Liver (tissue), 9 donors: ENCODE results near the gene USP17L29. TPM values are rescaled to one million over a fixed set of nuclear protein-coding genes. Genes with fewer than 3 reads are reported as not detected.
"Not testable (repeated sequence)": the region's sequence is repeated elsewhere in the genome, so short reads cannot be mapped to it uniquely, and the experiment has no call there.

Experiments used
- DNase-seq: peaks from one replicate; pipeline ENCODE4 v3.0.0-alpha.2; 2017; ENCODE audit warnings: low spot score
- H3K27ac ChIP-seq, 2 donors: one replicate each; pipeline ENCODE4 v1.7.0; 2013; ENCODE audit warnings: inconsistent platforms in 2 of 2, low read length in 2 of 2, control low read depth in 1 of 2, low read depth in 1 of 2, mild to moderate bottlenecking in 1 of 2
- H3K27me3 ChIP-seq, 4 donors: one replicate each; pipeline versions ENCODE4 v1.6.1 to v1.7.0; 2013; ENCODE audit warnings: low read length in 3 of 4, inconsistent platforms in 1 of 4, mild to moderate bottlenecking in 1 of 4, moderate library complexity in 1 of 4; ENCODE audit not compliant: control insufficient read depth in 4 of 4, insufficient read depth in 4 of 4
- H3K36me3 ChIP-seq, 4 donors: one replicate each; pipeline versions ENCODE4 v1.6.1 to v1.7.0; 2013; ENCODE audit warnings: low read length in 3 of 4, mild to moderate bottlenecking in 3 of 4, low read depth in 1 of 4, moderate library complexity in 1 of 4; ENCODE audit not compliant: control insufficient read depth in 4 of 4, insufficient read depth in 3 of 4
- H3K4me1 ChIP-seq, 4 donors: one replicate each; pipeline versions ENCODE4 v1.6.1 to v1.7.0; 2013; ENCODE audit warnings: low read length in 3 of 4, mild to moderate bottlenecking in 3 of 4, moderate library complexity in 1 of 4; ENCODE audit not compliant: control insufficient read depth in 4 of 4, insufficient read depth in 4 of 4
- H3K4me3 ChIP-seq, 3 donors: one replicate each; pipeline versions ENCODE4 v1.6.1 to v1.7.0; 2013; ENCODE audit warnings: low read length in 3 of 3, control low read depth in 1 of 3, low read depth in 1 of 3, mild to moderate bottlenecking in 1 of 3
- H3K9ac ChIP-seq, 2 donors: one replicate each; pipeline ENCODE4 v1.7.0; 2013; ENCODE audit warnings: low read length in 2 of 2, mild to moderate bottlenecking in 2 of 2, moderate library complexity in 2 of 2, control low read depth in 1 of 2, low read depth in 1 of 2
- H3K9me3 ChIP-seq, 4 donors: one replicate each; pipeline versions ENCODE4 v1.6.1 to v1.7.0; 2013; ENCODE audit warnings: low read length in 3 of 4; ENCODE audit not compliant: control insufficient read depth in 4 of 4
- WGBS: extraction: QIAGEN DNeasy Blood & Tissue Kit; methylation state at CpG from one replicate; pipeline ENCODE4 v1.1.7; 2013; 5-methylcytosine and 5-hydroxymethylcytosine counted together
- polyA plus RNA-seq, 2 donors: library from polyadenylated mRNA; stranded (reverse) in 1 of 2; unstranded in 1 of 2; fragments of 200-250 nt in 1 of 2; fragments of >200 nt in 1 of 2; fragmentation: Nextera tagmentation in 1 of 2; extraction: Ambion mirVana in 1 of 2; gene quantifications; one replicate each; pipeline versions ENCODE4 v1.2.1 to v1.2.3, GENCODE V29; 2013 to 2015
- total RNA-seq, 2 donors: library from RNA; depleted of rRNA; stranded (reverse); fragments of >200 nt; gene quantifications; one replicate each; pipeline ENCODE4 v1.2.3, GENCODE V29; 2014
- donor health status: healthy.
- donor health status: healthy.
- donor health status: healthy.
- donor health status: healthy.
- donor health status: healthy.

Gene USP17L29, protein sequence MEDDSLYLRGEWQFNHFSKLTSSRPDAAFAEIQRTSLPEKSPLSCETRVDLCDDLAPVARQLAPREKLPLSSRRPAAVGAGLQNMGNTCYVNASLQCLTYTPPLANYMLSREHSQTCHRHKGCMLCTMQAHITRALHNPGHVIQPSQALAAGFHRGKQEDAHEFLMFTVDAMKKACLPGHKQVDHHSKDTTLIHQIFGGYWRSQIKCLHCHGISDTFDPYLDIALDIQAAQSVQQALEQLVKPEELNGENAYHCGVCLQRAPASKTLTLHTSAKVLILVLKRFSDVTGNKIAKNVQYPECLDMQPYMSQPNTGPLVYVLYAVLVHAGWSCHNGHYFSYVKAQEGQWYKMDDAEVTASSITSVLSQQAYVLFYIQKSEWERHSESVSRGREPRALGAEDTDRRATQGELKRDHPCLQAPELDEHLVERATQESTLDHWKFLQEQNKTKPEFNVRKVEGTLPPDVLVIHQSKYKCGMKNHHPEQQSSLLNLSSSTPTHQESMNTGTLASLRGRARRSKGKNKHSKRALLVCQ
- total RNA-seq: not detected
- polyA plus RNA-seq: not detected

DNA sequence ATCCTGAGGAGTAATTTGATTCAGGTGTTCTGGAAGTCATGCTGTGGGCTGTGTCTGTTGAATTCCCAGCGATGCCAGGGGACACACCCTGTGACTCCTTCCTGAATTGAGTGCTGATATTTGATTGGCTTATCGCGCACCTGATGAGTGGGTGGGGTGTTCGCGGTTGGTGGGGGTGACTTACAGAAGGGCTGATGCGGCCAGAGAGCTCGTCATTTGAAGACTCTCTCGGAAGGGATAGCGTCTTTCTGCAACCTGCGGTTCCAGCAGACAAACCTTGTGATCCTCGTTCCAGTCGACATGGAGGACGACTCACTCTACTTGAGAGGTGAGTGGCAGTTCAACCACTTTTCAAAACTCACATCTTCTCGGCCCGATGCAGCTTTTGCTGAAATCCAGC is at the start of gene USP17L29:
Gene USP17L29, plus strand, starts transcription at position 301 of the 400 bp plus-strand sequence. Its CDS starts 0 bp downstream, at position 301.
- WGBS: no CpG with 5 or more reads among the region's 15 CpGs
- H3K27me3 ChIP-seq, H3K27ac ChIP-seq, DNase-seq, H3K9me3 ChIP-seq, H3K9ac ChIP-seq, H3K36me3 ChIP-seq, H3K4me1 ChIP-seq, H3K4me3 ChIP-seq: not testable (repeated sequence)

DNA sequence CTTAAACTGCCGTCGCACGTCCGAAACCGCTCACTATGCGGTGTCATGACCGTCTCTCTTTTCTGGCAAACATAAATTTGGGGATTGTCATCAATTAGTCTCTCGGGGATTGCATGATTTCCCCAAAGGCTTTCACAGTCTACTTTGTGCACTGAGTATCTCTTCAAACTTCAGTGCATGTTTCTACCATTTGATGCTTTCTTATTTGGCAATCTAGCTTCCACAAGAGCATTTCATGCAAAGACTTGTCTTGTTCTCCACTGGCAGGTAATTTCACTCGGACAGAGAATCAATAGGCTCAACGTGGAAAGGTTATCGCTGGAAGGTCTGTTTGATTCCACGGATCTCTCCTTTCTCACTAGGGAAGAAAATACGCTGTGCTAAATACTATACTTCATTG is 29.2 kb upstream of the USP17L29 start:
- 76% methylated on average over 1 of the region's 13 CpGs for WGBS
- not testable (repeated sequence) for H3K27ac ChIP-seq, DNase-seq, H3K9ac ChIP-seq, H3K4me1 ChIP-seq, H3K9me3 ChIP-seq, H3K27me3 ChIP-seq, H3K36me3 ChIP-seq, H3K4me3 ChIP-seq

DNA sequence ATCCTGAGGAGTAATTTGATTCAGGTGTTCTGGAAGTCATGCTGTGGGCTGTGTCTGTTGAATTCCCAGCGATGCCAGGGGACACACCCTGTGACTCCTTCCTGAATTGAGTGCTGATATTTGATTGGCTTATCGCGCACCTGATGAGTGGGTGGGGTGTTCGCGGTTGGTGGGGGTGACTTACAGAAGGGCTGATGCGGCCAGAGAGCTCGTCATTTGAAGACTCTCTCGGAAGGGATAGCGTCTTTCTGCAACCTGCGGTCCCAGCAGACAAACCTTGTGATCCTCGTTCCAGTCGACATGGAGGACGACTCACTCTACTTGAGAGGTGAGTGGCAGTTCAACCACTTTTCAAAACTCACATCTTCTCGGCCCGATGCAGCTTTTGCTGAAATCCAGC is 28.6 kb upstream of the USP17L29 start, which contains the start of gene USP17L24:
Gene USP17L24, plus strand, starts transcription at position 301 of the 400 bp plus-strand sequence. Its CDS starts 0 bp downstream, at position 301.
- no CpG with 5 or more reads among the region's 15 CpGs for WGBS

DNA sequence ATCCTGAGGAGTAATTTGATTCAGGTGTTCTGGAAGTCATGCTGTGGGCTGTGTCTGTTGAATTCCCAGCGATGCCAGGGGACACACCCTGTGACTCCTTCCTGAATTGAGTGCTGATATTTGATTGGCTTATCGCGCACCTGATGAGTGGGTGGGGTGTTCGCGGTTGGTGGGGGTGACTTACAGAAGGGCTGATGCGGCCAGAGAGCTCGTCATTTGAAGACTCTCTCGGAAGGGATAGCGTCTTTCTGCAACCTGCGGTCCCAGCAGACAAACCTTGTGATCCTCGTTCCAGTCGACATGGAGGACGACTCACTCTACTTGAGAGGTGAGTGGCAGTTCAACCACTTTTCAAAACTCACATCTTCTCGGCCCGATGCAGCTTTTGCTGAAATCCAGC is 23.8 kb upstream of the USP17L29 start, which contains the start of gene USP17L25:
Gene USP17L25, plus strand, starts transcription at position 301 of the 400 bp plus-strand sequence. Its CDS starts 0 bp downstream, at position 301.
- H3K9ac ChIP-seq, H3K4me3 ChIP-seq, H3K9me3 ChIP-seq, DNase-seq, H3K27me3 ChIP-seq, H3K27ac ChIP-seq, H3K4me1 ChIP-seq, H3K36me3 ChIP-seq: not testable (repeated sequence)
- no CpG with 5 or more reads among the region's 15 CpGs for WGBS

More for the DNA sequence above, 28.6 kb upstream of the USP17L29 start, which contains the start of gene USP17L24:
- H3K4me3 ChIP-seq, DNase-seq, H3K27me3 ChIP-seq, H3K27ac ChIP-seq, H3K9me3 ChIP-seq, H3K9ac ChIP-seq, H3K36me3 ChIP-seq, H3K4me1 ChIP-seq: not testable (repeated sequence)

DNA sequence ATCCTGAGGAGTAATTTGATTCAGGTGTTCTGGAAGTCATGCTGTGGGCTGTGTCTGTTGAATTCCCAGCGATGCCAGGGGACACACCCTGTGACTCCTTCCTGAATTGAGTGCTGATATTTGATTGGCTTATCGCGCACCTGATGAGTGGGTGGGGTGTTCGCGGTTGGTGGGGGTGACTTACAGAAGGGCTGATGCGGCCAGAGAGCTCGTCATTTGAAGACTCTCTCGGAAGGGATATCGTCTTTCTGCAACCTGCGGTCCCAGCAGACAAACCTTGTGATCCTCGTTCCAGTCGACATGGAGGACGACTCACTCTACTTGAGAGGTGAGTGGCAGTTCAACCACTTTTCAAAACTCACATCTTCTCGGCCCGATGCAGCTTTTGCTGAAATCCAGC is 19.1 kb upstream of the USP17L29 start, which contains the start of gene USP17L26:
Gene USP17L26, plus strand, starts transcription at position 301 of the 400 bp plus-strand sequence. Its CDS starts 0 bp downstream, at position 301.
- not testable (repeated sequence) for H3K27ac ChIP-seq, H3K4me1 ChIP-seq, H3K27me3 ChIP-seq, DNase-seq, H3K4me3 ChIP-seq, H3K9me3 ChIP-seq, H3K9ac ChIP-seq, H3K36me3 ChIP-seq
- whole genome bisulfite sequencing: no CpG with 5 or more reads among the region's 15 CpGs

DNA sequence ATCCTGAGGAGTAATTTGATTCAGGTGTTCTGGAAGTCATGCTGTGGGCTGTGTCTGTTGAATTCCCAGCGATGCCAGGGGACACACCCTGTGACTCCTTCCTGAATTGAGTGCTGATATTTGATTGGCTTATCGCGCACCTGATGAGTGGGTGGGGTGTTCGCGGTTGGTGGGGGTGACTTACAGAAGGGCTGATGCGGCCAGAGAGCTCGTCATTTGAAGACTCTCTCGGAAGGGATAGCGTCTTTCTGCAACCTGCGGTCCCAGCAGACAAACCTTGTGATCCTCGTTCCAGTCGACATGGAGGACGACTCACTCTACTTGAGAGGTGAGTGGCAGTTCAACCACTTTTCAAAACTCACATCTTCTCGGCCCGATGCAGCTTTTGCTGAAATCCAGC is 14.3 kb upstream of the USP17L29 start, which contains the start of gene USP17L5:
Gene USP17L5, plus strand, starts transcription at position 301 of the 400 bp plus-strand sequence. Its CDS starts 0 bp downstream, at position 301.
- H3K9ac ChIP-seq, H3K27ac ChIP-seq, H3K27me3 ChIP-seq, H3K36me3 ChIP-seq, H3K4me3 ChIP-seq, H3K9me3 ChIP-seq, DNase-seq, H3K4me1 ChIP-seq: not testable (repeated sequence)
- WGBS: no CpG with 5 or more reads among the region's 15 CpGs

DNA sequence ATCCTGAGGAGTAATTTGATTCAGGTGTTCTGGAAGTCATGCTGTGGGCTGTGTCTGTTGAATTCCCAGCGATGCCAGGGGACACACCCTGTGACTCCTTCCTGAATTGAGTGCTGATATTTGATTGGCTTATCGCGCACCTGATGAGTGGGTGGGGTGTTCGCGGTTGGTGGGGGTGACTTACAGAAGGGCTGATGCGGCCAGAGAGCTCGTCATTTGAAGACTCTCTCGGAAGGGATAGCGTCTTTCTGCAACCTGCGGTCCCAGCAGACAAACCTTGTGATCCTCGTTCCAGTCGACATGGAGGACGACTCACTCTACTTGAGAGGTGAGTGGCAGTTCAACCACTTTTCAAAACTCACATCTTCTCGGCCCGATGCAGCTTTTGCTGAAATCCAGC is 9.6 kb upstream of the USP17L29 start, which contains the start of gene USP17L27:
Gene USP17L27, plus strand, starts transcription at position 301 of the 400 bp plus-strand sequence. Its CDS starts 0 bp downstream, at position 301.
- WGBS: no CpG with 5 or more reads among the region's 15 CpGs
- not testable (repeated sequence) for H3K36me3 ChIP-seq, DNase-seq, H3K4me1 ChIP-seq, H3K27ac ChIP-seq, H3K9ac ChIP-seq, H3K27me3 ChIP-seq, H3K9me3 ChIP-seq, H3K4me3 ChIP-seq

DNA sequence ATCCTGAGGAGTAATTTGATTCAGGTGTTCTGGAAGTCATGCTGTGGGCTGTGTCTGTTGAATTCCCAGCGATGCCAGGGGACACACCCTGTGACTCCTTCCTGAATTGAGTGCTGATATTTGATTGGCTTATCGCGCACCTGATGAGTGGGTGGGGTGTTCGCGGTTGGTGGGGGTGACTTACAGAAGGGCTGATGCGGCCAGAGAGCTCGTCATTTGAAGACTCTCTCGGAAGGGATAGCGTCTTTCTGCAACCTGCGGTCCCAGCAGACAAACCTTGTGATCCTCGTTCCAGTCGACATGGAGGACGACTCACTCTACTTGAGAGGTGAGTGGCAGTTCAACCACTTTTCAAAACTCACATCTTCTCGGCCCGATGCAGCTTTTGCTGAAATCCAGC is 4.8 kb upstream of the USP17L29 start, which contains the start of gene USP17L28:
Gene USP17L28, plus strand, starts transcription at position 301 of the 400 bp plus-strand sequence. Its CDS starts 0 bp downstream, at position 301.
- H3K4me3 ChIP-seq, H3K36me3 ChIP-seq, H3K27ac ChIP-seq, H3K27me3 ChIP-seq, H3K9ac ChIP-seq, H3K4me1 ChIP-seq, H3K9me3 ChIP-seq, DNase-seq: not testable (repeated sequence)
- WGBS: no CpG with 5 or more reads among the region's 15 CpGs
